Measurements from ENCODE around the gene CRNN.

The CRNN gene

GRCh38 chr1:152413909-152414308 is at the start of gene CRNN:
Gene CRNN, minus strand, starts transcription at chr1:152414263. Its CDS starts 2,030 bp downstream, at chr1:152412233.
- DNase-seq (ENCODE audit: low read depth in 1 of 2, low spot score in 1 of 2) = no peak

GRCh38 chr1:152462636-152463035 is 48.6 kb upstream of the CRNN start:
- no peak for DNase-seq (ENCODE audit: low read depth in 1 of 2, low spot score in 1 of 2)

- DNase-seq (ENCODE audit: low read depth in 1 of 2, low spot score in 1 of 2) = peak; percentile 24 to 32
These were observed 47.5 kb upstream of the CRNN start for GRCh38 chr1:152461544-152461943.

- DNase-seq (ENCODE audit: low read depth in 1 of 2, low spot score in 1 of 2) = no peak
These were observed 46.5 kb upstream of the CRNN start for GRCh38 chr1:152460529-152460899.

GRCh38 chr1:152459596-152460528 is 45.8 kb upstream of the CRNN start:
- DNase-seq (ENCODE audit: low read depth in 1 of 2, low spot score in 1 of 2) = peak; percentile 55 to 65

GRCh38 chr1:152458384-152459185 is 44.5 kb upstream of the CRNN start:
- peak; percentile 59 to 63 for DNase-seq (ENCODE audit: low read depth in 1 of 2, low spot score in 1 of 2)

GRCh38 chr1:152457561-152457960 is 43.5 kb upstream of the CRNN start:
- no peak for DNase-seq (ENCODE audit: low read depth in 1 of 2, low spot score in 1 of 2)

GRCh38 chr1:152457071-152457470 is 43.0 kb upstream of the CRNN start:
- DNase-seq (ENCODE audit: low read depth in 1 of 2, low spot score in 1 of 2) = no peak

GRCh38 chr1:152451254-152451653 is 37.2 kb upstream of the CRNN start:
- no peak for DNase-seq (ENCODE audit: low read depth in 1 of 2, low spot score in 1 of 2)

GRCh38 chr1:152449661-152450060 is 35.6 kb upstream of the CRNN start:
- DNase-seq (ENCODE audit: low read depth in 1 of 2, low spot score in 1 of 2) = no peak

- DNase-seq (ENCODE audit: low read depth in 1 of 2, low spot score in 1 of 2) = no peak
These were observed 34.4 kb upstream of the CRNN start for GRCh38 chr1:152448496-152448895.

GRCh38 chr1:152448095-152448494 is 34.0 kb upstream of the CRNN start:
- DNase-seq (ENCODE audit: low read depth in 1 of 2, low spot score in 1 of 2) = no peak

GRCh38 chr1:152447484-152447883 is 33.4 kb upstream of the CRNN start:
- no peak for DNase-seq (ENCODE audit: low read depth in 1 of 2, low spot score in 1 of 2)

GRCh38 chr1:152444045-152444444 is 30.0 kb upstream of the CRNN start:
- no peak for DNase-seq (ENCODE audit: low read depth in 1 of 2, low spot score in 1 of 2)

GRCh38 chr1:152442765-152443164 is 28.7 kb upstream of the CRNN start:
- DNase-seq (ENCODE audit: low read depth in 1 of 2, low spot score in 1 of 2) = no peak

- DNase-seq (ENCODE audit: low read depth in 1 of 2, low spot score in 1 of 2) = no peak
These were observed 28.2 kb upstream of the CRNN start for GRCh38 chr1:152442301-152442700.

GRCh38 chr1:152441756-152442155 is 27.7 kb upstream of the CRNN start:
- DNase-seq (ENCODE audit: low read depth in 1 of 2, low spot score in 1 of 2) = no peak

- DNase-seq (ENCODE audit: low read depth in 1 of 2, low spot score in 1 of 2) = peak; percentile 30 to 45
These were observed 26.8 kb upstream of the CRNN start for GRCh38 chr1:152440635-152441471.

- DNase-seq (ENCODE audit: low read depth in 1 of 2, low spot score in 1 of 2) = no peak
These were observed 22.8 kb upstream of the CRNN start for GRCh38 chr1:152436593-152437496.

GRCh38 chr1:152427458-152427857 is 13.4 kb upstream of the CRNN start:
- no peak for DNase-seq (ENCODE audit: low read depth in 1 of 2, low spot score in 1 of 2)
